GM21717 (cell line): ENCODE measurements around the gene QTRT2.

Experiments used
- ATAC-seq: cut with Tn5 transposase; IDR thresholded peaks from one replicate; pipeline ENCODE4 v1.9.1; 2021; ENCODE audit warnings: mild to moderate bottlenecking, moderate library complexity; ENCODE audit not compliant: unreplicated experiment

QTRT2 gene

GRCh38 chr3:114076711-114077110, 20.2 kb downstream of the QTRT2 start:
- ATAC-seq, result no peak

- ATAC-seq, result no peak
Observed at GRCh38 chr3:114078126-114078525, 21.6 kb downstream of the QTRT2 start.

- no peak for ATAC-seq
Observed at GRCh38 chr3:114079761-114080160, 23.2 kb downstream of the QTRT2 start.

- ATAC-seq, result no peak
Observed at GRCh38 chr3:114080201-114080600, 23.7 kb downstream of the QTRT2 start.

- no peak for ATAC-seq
Observed at GRCh38 chr3:114081037-114081436, 24.5 kb downstream of the QTRT2 start.

GRCh38 chr3:114083112-114083511, 26.6 kb downstream of the QTRT2 start:
- ATAC-seq, result no peak

- no peak for ATAC-seq
Observed at GRCh38 chr3:114086356-114086755, 29.8 kb downstream of the QTRT2 start.

- ATAC-seq, result no peak
Observed at GRCh38 chr3:114089675-114090074, 33.1 kb downstream of the QTRT2 start.

- ATAC-seq, result no peak
Observed at GRCh38 chr3:114092151-114093015, 35.8 kb downstream of the QTRT2 start.

- ATAC-seq, result no peak
Observed at GRCh38 chr3:114093016-114093380, 36.5 kb downstream of the QTRT2 start.

GRCh38 chr3:114093596-114093995, 37.1 kb downstream of the QTRT2 start:
- ATAC-seq, result no peak

GRCh38 chr3:114095796-114096195, 39.3 kb downstream of the QTRT2 start:
- no peak for ATAC-seq

- ATAC-seq, result no peak
Observed at GRCh38 chr3:114101101-114101500, 44.6 kb downstream of the QTRT2 start.

- ATAC-seq, result no peak
Observed at GRCh38 chr3:114103181-114103580, 46.6 kb downstream of the QTRT2 start.

- ATAC-seq, result no peak
Observed at GRCh38 chr3:114103858-114104257, 47.3 kb downstream of the QTRT2 start.

- ATAC-seq, result no peak
Observed at GRCh38 chr3:114104414-114104813, 47.9 kb downstream of the QTRT2 start.

GRCh38 chr3:114108137-114108536, 51.6 kb downstream of the QTRT2 start:
- no peak for ATAC-seq

- ATAC-seq, result no peak
Observed at GRCh38 chr3:114110439-114110838, 53.9 kb downstream of the QTRT2 start.

GRCh38 chr3:114111060-114111770, 54.7 kb downstream of the QTRT2 start:
- ATAC-seq, result no peak

GRCh38 chr3:114112696-114113095, 56.2 kb downstream of the QTRT2 start:
- no peak for ATAC-seq

GRCh38 chr3:114114719-114115118, 58.2 kb downstream of the QTRT2 start:
- no peak for ATAC-seq

- no peak for ATAC-seq
Observed at GRCh38 chr3:114115143-114115542, 58.6 kb downstream of the QTRT2 start.
